Parathyroid adenoma (tissue), 2 donors: ENCODE data around the gene TSPAN18.

Experiments used
- H2AFZ ChIP-seq: fragments of 300-600 bp; sonication (generic); one replicate; pipeline ENCODE4 v1.7.0; 2017; ENCODE audit warnings: antibody characterized with exemption, mild to moderate bottlenecking
- H3K27ac ChIP-seq: fragments of 300-600 bp; sonication (generic); one replicate; pipeline ENCODE4 v1.7.0; 2017
- H3K27me3 ChIP-seq: fragments of 300-600 bp; sonication (generic); one replicate; pipeline ENCODE4 v1.7.0; 2017; ENCODE audit warnings: low read length; ENCODE audit not compliant: control insufficient read depth, insufficient read depth
- H3K36me3 ChIP-seq: fragments of 300-600 bp; sonication (generic); one replicate; pipeline ENCODE4 v1.7.0; 2017; ENCODE audit warnings: low read length; ENCODE audit not compliant: control insufficient read depth, insufficient read depth
- H3K4me1 ChIP-seq: fragments of 300-600 bp; sonication (generic); one replicate; pipeline ENCODE4 v1.7.0; 2017; ENCODE audit warnings: control low read depth
- H3K4me2 ChIP-seq: fragments of 300-600 bp; sonication (generic); one replicate; pipeline ENCODE4 v1.7.0; 2017; ENCODE audit warnings: low read length
- H3K4me3 ChIP-seq: fragments of 300-600 bp; sonication (generic); one replicate; pipeline ENCODE4 v1.7.0; 2017; ENCODE audit warnings: low read depth, low read length
- H3K79me2 ChIP-seq: fragments of 300-600 bp; sonication (generic); one replicate; pipeline ENCODE4 v1.7.0; 2017; ENCODE audit warnings: control low read depth
- H3K9ac ChIP-seq: fragments of 300-600 bp; sonication (generic); one replicate; pipeline ENCODE4 v1.7.0; 2017; ENCODE audit warnings: mild to moderate bottlenecking
- H3K9me3 ChIP-seq: fragments of 300-600 bp; sonication (generic); one replicate; pipeline ENCODE4 v1.7.0; 2017; ENCODE audit warnings: low read length; ENCODE audit not compliant: control insufficient read depth
- TF ChIP-seq, protein P1 (sequence below): fragments of 300-600 bp; sonication (generic); IDR thresholded peaks from one replicate; pipeline ENCODE4 v1.7.0; 2017; ENCODE audit warnings: antibody characterized with exemption, mild to moderate bottlenecking
- donor health status: primary hyperparathyroidism.

The TSPAN18 gene

DNA sequence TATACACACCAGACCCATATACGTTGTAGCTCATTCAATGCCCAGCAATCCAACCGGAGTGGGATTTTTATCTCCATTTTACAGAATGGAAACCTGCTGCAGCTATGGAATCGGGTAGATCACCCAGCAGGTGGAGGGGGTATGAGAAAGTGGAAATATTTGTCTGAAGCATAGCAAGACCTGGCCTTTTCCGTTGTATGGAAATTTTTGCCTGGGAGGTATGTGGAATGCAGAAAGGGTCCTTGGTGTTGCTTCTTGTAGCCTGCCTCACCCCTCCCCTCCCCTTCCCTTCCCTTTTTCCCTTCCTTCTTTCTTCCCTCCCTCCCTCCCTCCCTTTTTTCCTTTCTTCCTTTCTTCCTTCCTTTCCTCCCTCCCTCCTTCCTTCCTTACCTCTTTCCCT is 15.2 kb downstream of the TSPAN18 start:
- H3K36me3 ChIP-seq = no peaks in the 10 kb centered on the region
- no peak overlapping the region for H3K4me3 ChIP-seq
- H3K27ac ChIP-seq = no peak overlapping the region
- H3K4me1 ChIP-seq = no peaks in the 10 kb centered on the region
- no peak overlapping the region for H3K9ac ChIP-seq
- TF ChIP-seq, protein P1, sequence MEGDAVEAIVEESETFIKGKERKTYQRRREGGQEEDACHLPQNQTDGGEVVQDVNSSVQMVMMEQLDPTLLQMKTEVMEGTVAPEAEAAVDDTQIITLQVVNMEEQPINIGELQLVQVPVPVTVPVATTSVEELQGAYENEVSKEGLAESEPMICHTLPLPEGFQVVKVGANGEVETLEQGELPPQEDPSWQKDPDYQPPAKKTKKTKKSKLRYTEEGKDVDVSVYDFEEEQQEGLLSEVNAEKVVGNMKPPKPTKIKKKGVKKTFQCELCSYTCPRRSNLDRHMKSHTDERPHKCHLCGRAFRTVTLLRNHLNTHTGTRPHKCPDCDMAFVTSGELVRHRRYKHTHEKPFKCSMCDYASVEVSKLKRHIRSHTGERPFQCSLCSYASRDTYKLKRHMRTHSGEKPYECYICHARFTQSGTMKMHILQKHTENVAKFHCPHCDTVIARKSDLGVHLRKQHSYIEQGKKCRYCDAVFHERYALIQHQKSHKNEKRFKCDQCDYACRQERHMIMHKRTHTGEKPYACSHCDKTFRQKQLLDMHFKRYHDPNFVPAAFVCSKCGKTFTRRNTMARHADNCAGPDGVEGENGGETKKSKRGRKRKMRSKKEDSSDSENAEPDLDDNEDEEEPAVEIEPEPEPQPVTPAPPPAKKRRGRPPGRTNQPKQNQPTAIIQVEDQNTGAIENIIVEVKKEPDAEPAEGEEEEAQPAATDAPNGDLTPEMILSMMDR = no peak
- H2AFZ ChIP-seq = no peak overlapping the region
- H3K79me2 ChIP-seq = no peaks in the 10 kb centered on the region
- no peaks in the 10 kb centered on the region for H3K27me3 ChIP-seq
- H3K9me3 ChIP-seq = no peaks in the 10 kb centered on the region
- no peak overlapping the region for H3K4me2 ChIP-seq

DNA sequence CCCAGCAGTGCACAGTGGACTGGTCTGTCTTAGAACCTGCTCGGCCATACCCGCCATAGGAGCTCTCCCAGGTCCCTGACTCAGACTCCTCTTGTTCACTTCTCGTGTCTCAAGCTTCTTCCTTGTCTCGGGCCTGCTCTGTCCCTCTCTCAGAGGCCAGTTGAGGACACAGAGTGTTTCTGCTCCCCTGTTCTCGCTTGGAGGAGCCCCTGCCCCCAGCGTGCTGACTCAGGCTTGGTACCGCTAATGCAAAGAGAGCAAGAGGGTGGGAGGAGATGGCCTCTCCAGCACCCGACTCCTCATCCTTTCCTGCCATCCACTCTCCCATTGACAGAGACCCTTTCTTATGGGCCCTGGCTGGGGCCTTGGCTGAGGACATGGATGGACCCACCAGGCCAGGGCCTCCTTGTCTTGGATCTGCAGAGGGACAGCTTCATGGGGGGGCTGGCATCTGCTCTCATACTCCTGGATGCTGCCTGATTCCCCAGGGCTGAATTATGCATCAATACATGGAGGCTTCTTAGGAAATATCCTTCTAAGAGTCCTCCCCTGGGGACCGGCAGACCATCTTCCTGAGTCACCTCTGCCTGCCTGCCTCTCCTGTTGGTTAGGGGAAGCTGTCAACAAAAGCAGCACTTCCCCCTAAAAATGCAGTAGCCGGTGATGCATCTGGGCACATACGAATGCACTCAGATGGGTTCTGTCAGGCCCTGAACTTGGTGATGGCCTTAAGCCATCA is 15.9 kb downstream of the TSPAN18 start:
- no peaks in the 10 kb centered on the region for H3K79me2 ChIP-seq
- no peak overlapping the region for H3K4me3 ChIP-seq
- H3K27me3 ChIP-seq = no peaks in the 10 kb centered on the region
- H3K9me3 ChIP-seq = no peaks in the 10 kb centered on the region
- H3K27ac ChIP-seq = no peak overlapping the region
- no peak overlapping the region for H3K9ac ChIP-seq
- H3K36me3 ChIP-seq = no peaks in the 10 kb centered on the region
- H3K4me1 ChIP-seq = no peaks in the 10 kb centered on the region
- TF ChIP-seq, protein P1 = no peak
- H3K4me2 ChIP-seq = no peak overlapping the region
- H2AFZ ChIP-seq = no peak overlapping the region

DNA sequence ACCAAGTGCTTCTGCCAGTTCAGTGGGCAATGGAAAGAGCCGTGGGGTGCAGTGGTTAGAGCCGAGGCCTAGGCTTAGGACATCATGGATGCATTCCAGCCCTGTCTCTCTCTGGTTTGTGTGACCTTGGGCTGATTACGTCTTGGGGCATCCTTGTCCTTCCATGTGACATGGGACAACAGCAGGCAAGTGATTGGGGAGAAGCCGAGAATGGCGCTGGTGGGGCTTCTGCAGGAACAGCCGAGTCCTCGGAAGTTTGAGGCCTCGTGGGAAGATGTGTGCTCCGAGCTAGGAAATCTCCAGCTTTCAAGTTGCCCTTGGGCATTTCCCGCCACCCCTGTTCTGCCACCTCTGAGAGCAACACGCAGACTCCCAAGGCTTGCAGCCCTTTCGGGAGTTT is 16.6 kb downstream of the TSPAN18 start:
- H3K4me3 ChIP-seq = no peak overlapping the region
- H3K4me2 ChIP-seq = no peak overlapping the region
- H3K27ac ChIP-seq = no peak overlapping the region
- TF ChIP-seq, protein P1 = no peak
- H3K36me3 ChIP-seq = no peaks in the 10 kb centered on the region
- no peak overlapping the region for H3K9ac ChIP-seq
- H3K9me3 ChIP-seq = no peaks in the 10 kb centered on the region
- H2AFZ ChIP-seq = no peak overlapping the region
- H3K4me1 ChIP-seq = no peaks in the 10 kb centered on the region
- H3K79me2 ChIP-seq = no peaks in the 10 kb centered on the region
- H3K27me3 ChIP-seq = no peaks in the 10 kb centered on the region

DNA sequence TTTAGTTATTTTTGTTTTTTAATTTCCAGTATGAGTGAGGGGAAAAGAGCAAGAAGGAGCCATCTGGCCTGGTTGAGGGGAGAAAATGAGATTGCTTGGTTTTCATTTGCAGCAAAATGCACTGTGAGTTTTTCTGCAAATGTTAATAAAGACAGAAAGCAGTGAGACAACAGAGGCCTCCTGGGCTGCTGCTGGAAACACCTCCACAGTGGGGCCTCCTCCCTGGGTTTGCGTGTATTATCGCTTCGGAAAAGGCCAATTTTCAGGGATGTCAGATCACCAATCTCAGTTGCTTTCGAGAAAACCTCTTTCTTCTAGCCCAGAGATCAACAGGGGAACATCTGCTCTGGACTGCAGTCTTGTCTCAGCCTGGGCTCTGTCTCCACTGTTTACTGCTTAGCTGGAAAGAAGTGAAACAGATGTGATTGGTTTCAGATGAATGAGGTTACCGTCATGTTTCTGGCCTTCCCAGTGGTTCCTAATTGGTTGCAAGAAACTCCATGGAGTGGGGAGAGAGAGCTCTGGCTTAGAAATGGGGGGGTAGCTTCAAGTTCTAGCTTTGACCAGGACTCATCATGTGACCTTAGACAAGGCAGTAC is 17.3 kb downstream of the TSPAN18 start:
- H3K27ac ChIP-seq = no peak overlapping the region
- no peaks in the 10 kb centered on the region for H3K36me3 ChIP-seq
- TF ChIP-seq, protein P1 = no peak
- H3K4me1 ChIP-seq = no peaks in the 10 kb centered on the region
- no peaks in the 10 kb centered on the region for H3K9me3 ChIP-seq
- no peak overlapping the region for H3K9ac ChIP-seq
- H2AFZ ChIP-seq = no peak overlapping the region
- H3K4me3 ChIP-seq = no peak overlapping the region
- no peak overlapping the region for H3K4me2 ChIP-seq
- H3K79me2 ChIP-seq = no peaks in the 10 kb centered on the region
- H3K27me3 ChIP-seq = no peaks in the 10 kb centered on the region

DNA sequence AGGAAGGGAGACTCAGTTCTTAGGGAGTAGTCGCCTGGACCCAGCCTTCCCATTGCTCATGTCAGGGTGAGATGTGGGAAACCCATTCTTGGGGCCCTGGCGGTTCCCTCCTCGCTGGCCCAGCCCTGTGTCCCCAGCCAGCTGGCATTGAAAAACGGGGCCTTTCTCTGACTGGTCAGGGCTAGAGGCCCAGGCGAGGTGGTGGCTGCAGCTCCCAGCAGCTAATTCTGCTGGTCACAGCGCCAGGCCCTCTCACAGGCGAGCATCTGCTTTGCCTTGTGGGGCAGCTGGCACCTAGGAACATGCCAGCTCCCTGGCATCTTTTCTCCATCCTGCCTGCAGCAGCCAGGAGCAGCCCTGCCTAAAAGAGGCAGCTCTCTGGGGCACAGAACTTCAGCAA is 20.1 kb downstream of the TSPAN18 start:
- Histone ChIP-seq H3K27ac (no peak overlapping the region), H3K4me1 (no peaks in the 10 kb centered on the region)

More for the DNA sequence above, 20.1 kb downstream of the TSPAN18 start:
- no peak overlapping the region for H3K4me3 ChIP-seq
- H3K4me2 ChIP-seq = no peak overlapping the region
- H3K9ac ChIP-seq = no peak overlapping the region
- H3K79me2 ChIP-seq = no peaks in the 10 kb centered on the region
- no peaks in the 10 kb centered on the region for H3K9me3 ChIP-seq
- H2AFZ ChIP-seq = no peak overlapping the region
- no peaks in the 10 kb centered on the region for H3K36me3 ChIP-seq
- no peaks in the 10 kb centered on the region for H3K27me3 ChIP-seq
- TF ChIP-seq, protein P1 = no peak
